OCI-LY7 (cell line): Measurements from ENCODE around the gene MOB1B.
"Not testable (repeated sequence)": the region's sequence is repeated elsewhere in the genome, so short reads cannot be mapped to it uniquely, and the experiment has no call there.

Source experiments
- CTCF ChIP-seq: fragments of 200-600 bp; sonication (generic); conservative IDR thresholded peaks from 2 replicates; pipeline ENCODE4 v1.5.1; 2014; ENCODE audit warnings: mild to moderate bottlenecking, antibody characterized with exemption, low read length, moderate library complexity, mixed read lengths
- EZH2phosphoT487 ChIP-seq: fragments of 200-600 bp; sonication (generic); IDR thresholded peaks from 2 replicates; pipeline ENCODE4 v1.6.1; 2018; ENCODE audit warnings: low read depth, borderline replicate concordance, mild to moderate bottlenecking, mixed run types, antibody characterized with exemption, low read length, moderate library complexity, mixed read lengths

DNA sequence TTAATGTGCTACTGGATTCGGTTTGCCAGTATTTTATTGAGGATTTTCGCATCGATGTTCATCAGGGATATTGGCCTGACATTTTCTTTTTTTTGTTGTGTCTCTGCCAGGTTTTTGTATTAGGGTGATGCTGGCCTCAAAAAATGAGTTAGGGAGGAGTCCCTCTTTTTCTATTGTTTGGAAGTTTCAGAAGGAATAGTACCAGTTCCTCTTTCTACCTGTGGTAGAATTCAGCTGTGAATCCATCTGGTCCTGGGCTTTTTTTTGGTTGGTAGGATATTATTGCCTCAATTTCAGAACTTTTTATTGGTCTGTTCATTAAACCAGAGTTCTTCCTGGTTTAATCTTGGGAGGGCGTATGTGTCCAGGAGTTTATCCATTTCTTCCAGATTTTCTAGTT, 99.2 kb downstream of the MOB1B start:
- TF ChIP-seq CTCF, EZH2phosphoT487: not testable (repeated sequence)
